ENCODE results near the gene HYDIN.

DNA sequence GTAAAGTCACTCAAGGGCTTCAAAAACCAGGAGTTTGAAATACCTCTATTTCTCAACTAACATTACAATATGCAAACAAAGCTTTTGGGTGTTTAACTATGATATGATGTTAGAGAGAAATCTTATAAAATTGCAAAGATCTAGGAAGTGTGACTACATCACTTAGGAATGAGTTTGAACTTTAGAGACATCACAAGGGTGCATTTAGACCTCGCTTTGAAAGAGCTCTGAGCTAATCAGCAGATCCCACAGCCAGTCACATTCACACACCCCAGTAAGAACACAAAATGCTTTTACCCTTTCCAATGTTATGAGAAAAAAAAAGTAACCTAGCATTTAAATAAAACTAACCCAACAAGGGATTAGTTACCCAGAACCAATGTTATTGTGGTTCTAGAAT is 45.2 kb downstream of the HYDIN start:
- TF ChIP-seq RNF2 (IDR thresholded peaks at IDR 0.05; ENCODE audit: borderline replicate concordance, low read depth) (no peak), FOSL2 (IDR thresholded peaks at IDR 0.05) (no peak), FOSL2 (CRISPR knock-in tag; IDR thresholded peaks at IDR 0.05) (no peak), POLR2A (IDR thresholded peaks at IDR 0.05; ENCODE audit: low read length) (no peak), TP53 (CRISPR knock-in tag; IDR thresholded peaks at IDR 0.05) (no peak), CTCF (IDR thresholded peaks at IDR 0.05) (no peak), EP300 (IDR thresholded peaks at IDR 0.05) (no peak), PBX3 (IDR thresholded peaks at IDR 0.05) (no peak)

Data from A549 (cell line).